ENCODE data around the gene PRDM15.

Gene PRDM15

DNA sequence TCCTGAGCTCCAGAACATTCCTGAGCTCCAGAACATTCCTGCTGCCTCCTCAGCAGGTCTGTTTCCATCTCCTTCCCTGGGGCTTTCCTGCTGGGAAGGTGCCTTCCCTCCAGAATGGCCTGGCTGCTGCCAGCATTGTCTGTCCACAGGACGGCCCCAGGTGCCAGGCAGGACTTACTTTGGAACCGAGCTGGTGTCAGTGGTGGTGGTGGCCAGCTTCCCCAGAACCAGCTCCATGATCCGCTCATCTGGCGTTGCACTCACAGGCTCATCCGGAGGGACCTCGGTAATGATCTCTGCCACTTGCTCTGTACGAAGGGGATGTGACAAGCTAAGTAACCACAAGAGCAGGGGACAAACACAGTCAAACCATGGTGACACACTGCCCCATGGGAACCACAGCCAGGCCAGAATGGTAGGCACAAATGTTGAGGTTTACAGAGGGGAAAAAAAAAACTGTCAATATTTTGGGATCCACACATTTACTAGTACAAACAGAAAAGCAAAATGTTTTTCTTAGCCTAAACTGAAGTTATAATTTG is 41.3 kb downstream of the PRDM15 start:
- H3K9me3 ChIP-seq (replicated peaks in 1 of 11) = peaks cover 12 to 20% (median 15%) of the 10 kb centered on the region in 11 experiments
- peaks cover 32 to 73% (median 60%) of the 10 kb centered on the region in 11 experiments for H3K36me3 ChIP-seq
- H3K4me3 ChIP-seq = no peak overlapping the region; a peak in 1 of 20 replicates
- peaks cover 0 to 10% (median 0%) of the 10 kb centered on the region in 11 experiments; a peak in 3 of 22 replicates for H4K20me1 ChIP-seq
- no peak for TF ChIP-seq Cebpa-rat (IDR thresholded peaks at IDR 0.05)
- peak overlapping the region in 2 of 11 experiments; percentile 11 to 38; a peak in 1 of 22 replicates for H3K9ac ChIP-seq
- H3K4me1 ChIP-seq = peaks cover 0 to 68% (median 46%) of the 10 kb centered on the region in 10 experiments; a peak in 17 of 20 replicates
- no peaks in the 10 kb centered on the region for H3K27me3 ChIP-seq
- H3K27ac ChIP-seq = peak overlapping the region in 1 of 11 experiments; percentile 14; a peak in 1 of 22 replicates
- peak overlapping the region in 9 of 11 experiments; percentile 37 to 91 (median 77); a peak in 18 of 22 replicates for H3K4me2 ChIP-seq

- H3K9me3 ChIP-seq (replicated peaks in 1 of 11) = peaks cover 10 to 15% (median 13%) of the 10 kb centered on the region in 11 experiments
- peak overlapping the region in 7 of 11 experiments; percentile 10 to 91 (median 77); a peak in 12 of 22 replicates for H3K4me2 ChIP-seq
- no peaks in the 10 kb centered on the region for H3K27me3 ChIP-seq
- no peak overlapping the region for H3K4me3 ChIP-seq
- H3K36me3 ChIP-seq = peaks cover 38 to 86% (median 69%) of the 10 kb centered on the region in 11 experiments
- peaks cover 0 to 14% (median 0%) of the 10 kb centered on the region in 11 experiments; a peak in 5 of 22 replicates for H4K20me1 ChIP-seq
- H3K4me1 ChIP-seq = peaks cover 0 to 70% (median 46%) of the 10 kb centered on the region in 10 experiments; a peak in 17 of 20 replicates
- no peak for TF ChIP-seq Cebpa-rat (IDR thresholded peaks at IDR 0.05)
- H3K27ac ChIP-seq = no peak overlapping the region
- H3K9ac ChIP-seq = no peak overlapping the region
Measured at GRCh38 chr21:41836166-41837015, 42.8 kb downstream of the PRDM15 start.

- Histone ChIP-seq H3K27ac (no peak overlapping the region), H3K4me2 (peak overlapping the region in 7 of 11 experiments; percentile 10 to 91 (median 77); a peak in 9 of 22 replicates), H4K20me1 (peaks cover 0 to 14% (median 0%) of the 10 kb centered on the region in 11 experiments; a peak in 5 of 22 replicates), H3K9ac (no peak overlapping the region), H3K4me1 (peaks cover 0 to 75% (median 46%) of the 10 kb centered on the region in 10 experiments; a peak in 17 of 20 replicates), H3K27me3 (no peaks in the 10 kb centered on the region), H3K9me3 (replicated peaks in 1 of 11) (peaks cover 3 to 8% (median 6%) of the 10 kb centered on the region in 11 experiments; a peak in 21 of 22 replicates), H3K4me3 (no peak overlapping the region), H3K36me3 (peaks cover 33 to 86% (median 65%) of the 10 kb centered on the region in 11 experiments)
- no peak for TF ChIP-seq Cebpa-rat (IDR thresholded peaks at IDR 0.05)
Measured at GRCh38 chr21:41835711-41836154, 43.4 kb downstream of the PRDM15 start.

GRCh38 chr21:41834926-41835663 is 44.0 kb downstream of the PRDM15 start:
- Histone ChIP-seq H3K9me3 (replicated peaks in 1 of 11) (peaks cover 0 to 2% (median 0%) of the 10 kb centered on the region in 11 experiments; a peak in 2 of 22 replicates), H3K9ac (no peak overlapping the region), H3K27ac (no peak overlapping the region), H3K36me3 (peaks cover 29 to 81% (median 59%) of the 10 kb centered on the region in 11 experiments), H3K4me3 (no peak overlapping the region), H3K4me2 (peak overlapping the region in 1 of 11 experiments; percentile 91; a peak in 1 of 22 replicates), H3K27me3 (no peaks in the 10 kb centered on the region), H3K4me1 (peaks cover 0 to 75% (median 46%) of the 10 kb centered on the region in 10 experiments; a peak in 17 of 20 replicates), H4K20me1 (peaks cover 0 to 14% (median 0%) of the 10 kb centered on the region in 11 experiments; a peak in 5 of 22 replicates)
- TF ChIP-seq Cebpa-rat (IDR thresholded peaks at IDR 0.05) = no peak

DNA sequence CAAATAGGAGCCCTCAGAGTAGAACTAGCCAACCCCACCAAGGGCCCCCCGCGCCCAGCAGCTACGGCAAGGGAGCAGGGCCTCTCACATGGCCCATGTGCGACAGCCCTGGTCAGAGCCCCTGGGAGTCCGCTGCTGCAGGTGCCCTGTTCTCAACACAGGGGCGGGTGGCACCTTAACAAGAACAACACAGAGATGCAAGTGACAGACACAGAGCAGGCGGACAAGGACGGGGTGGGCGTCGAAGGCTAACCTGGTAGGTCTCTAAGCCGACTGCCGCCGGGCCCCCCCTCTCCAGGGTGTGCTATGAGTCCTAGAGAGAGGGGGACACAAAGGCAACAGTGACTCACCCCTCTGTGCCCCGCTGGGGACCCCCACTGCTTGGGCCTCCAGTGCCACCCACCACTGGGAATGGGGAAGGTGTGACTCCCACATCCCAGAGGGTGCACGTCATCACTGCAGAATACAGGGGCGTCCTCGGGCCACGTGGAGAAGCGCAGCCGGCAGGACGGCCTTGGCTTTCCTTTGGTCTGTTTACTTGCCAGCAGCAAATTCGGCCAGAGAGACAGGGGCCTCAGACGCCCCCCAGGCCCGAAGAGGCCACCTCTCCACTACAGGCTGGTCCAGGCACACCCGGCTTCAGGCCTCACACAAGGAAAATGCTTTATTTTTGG is 44.8 kb downstream of the PRDM15 start:
- Histone ChIP-seq H3K4me1 (peaks cover 0 to 68% (median 44%) of the 10 kb centered on the region in 10 experiments; a peak in 17 of 20 replicates), H4K20me1 (peaks cover 0 to 14% (median 0%) of the 10 kb centered on the region in 11 experiments; a peak in 5 of 22 replicates), H3K27ac (no peak overlapping the region), H3K4me3 (no peak overlapping the region), H3K9me3 (replicated peaks in 1 of 11) (no peaks in the 10 kb centered on the region), H3K4me2 (peak overlapping the region in 5 of 11 experiments; percentile 3 to 42 (median 20); a peak in 5 of 22 replicates), H3K27me3 (no peaks in the 10 kb centered on the region), H3K36me3 (peaks cover 29 to 74% (median 54%) of the 10 kb centered on the region in 11 experiments), H3K9ac (no peak overlapping the region)
- TF ChIP-seq Cebpa-rat (IDR thresholded peaks at IDR 0.05) = no peak

GRCh38 chr21:41833497-41834115 is 45.5 kb downstream of the PRDM15 start:
- no peak for TF ChIP-seq Cebpa-rat (IDR thresholded peaks at IDR 0.05)
- Histone ChIP-seq H3K4me2 (peak overlapping the region in 5 of 11 experiments; percentile 3 to 42 (median 20); a peak in 6 of 22 replicates), H4K20me1 (peaks cover 0 to 9% (median 0%) of the 10 kb centered on the region in 11 experiments; a peak in 5 of 22 replicates)

DNA sequence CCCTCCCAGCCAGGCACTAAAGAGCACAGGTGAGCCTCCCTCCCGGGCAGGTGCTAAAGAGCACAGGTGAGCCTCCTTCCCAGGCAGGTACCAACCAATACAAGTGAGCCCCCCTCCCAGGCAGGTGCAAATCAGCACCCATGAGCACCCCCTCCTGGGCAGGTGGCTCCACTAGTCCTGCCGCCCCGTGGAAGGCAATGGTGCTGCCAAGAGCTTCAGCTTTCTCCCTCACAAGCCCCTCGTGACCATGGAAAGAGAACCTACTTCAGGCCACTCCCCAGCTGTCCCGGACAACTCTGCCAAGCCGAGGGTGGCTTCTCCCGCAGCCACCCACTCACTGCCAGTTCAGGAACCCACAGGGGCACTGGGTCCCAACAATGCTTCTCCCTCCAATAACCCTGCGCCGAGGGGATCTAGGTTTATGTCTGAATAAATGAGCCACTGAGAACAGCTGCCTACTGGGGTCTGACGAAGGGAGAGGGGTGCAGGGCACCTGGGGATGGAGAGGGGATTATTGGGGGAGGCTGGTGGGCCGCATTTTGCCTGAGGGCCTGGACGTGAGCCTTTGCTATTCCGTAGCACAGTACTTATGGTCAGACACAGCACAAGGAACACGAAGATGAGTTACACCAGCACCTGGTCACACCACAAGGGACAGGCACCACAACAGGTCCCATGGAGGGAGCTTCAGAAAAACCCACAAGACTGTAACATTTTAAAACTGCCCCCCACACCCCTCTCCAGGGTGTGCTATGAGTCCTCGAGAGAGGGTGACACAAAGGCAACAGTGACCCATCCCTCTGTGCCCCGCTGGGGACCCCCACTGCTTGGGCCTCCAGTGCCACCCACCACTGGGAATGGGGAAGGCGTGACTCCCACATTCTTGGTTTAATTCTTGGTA is 46.3 kb downstream of the PRDM15 start:
- H3K4me2 ChIP-seq = peak overlapping the region in 3 of 11 experiments; percentile 20 to 42 (median 35); a peak in 3 of 22 replicates
- no peak for TF ChIP-seq Cebpa-rat (IDR thresholded peaks at IDR 0.05)

More at GRCh38 chr21:41833497-41834115, 45.5 kb downstream of the PRDM15 start:
- peaks cover 29 to 70% (median 53%) of the 10 kb centered on the region in 11 experiments for H3K36me3 ChIP-seq
- no peak overlapping the region for H3K27ac ChIP-seq
- no peak overlapping the region for H3K9ac ChIP-seq
- H3K27me3 ChIP-seq = no peaks in the 10 kb centered on the region
- no peak overlapping the region for H3K4me3 ChIP-seq
- no peaks in the 10 kb centered on the region for H3K9me3 ChIP-seq (replicated peaks in 1 of 11)
- peaks cover 0 to 68% (median 38%) of the 10 kb centered on the region in 10 experiments; a peak in 17 of 20 replicates for H3K4me1 ChIP-seq

More for the DNA sequence above, 46.3 kb downstream of the PRDM15 start:
- Histone ChIP-seq H3K27me3 (no peaks in the 10 kb centered on the region), H3K27ac (no peak overlapping the region), H3K4me3 (no peak overlapping the region), H4K20me1 (peaks cover 0 to 14% (median 0%) of the 10 kb centered on the region in 11 experiments; a peak in 5 of 22 replicates), H3K9me3 (replicated peaks in 1 of 11) (no peaks in the 10 kb centered on the region), H3K4me1 (peaks cover 0 to 63% (median 31%) of the 10 kb centered on the region in 10 experiments; a peak in 16 of 20 replicates), H3K9ac (no peak overlapping the region), H3K36me3 (peaks cover 29 to 77% (median 56%) of the 10 kb centered on the region in 11 experiments)

Data from BLaER1 treated with 17β-estradiol and CSF1 and Interleukin-3, amounts not matched to agents 10 nM and 100 nM (cell line).